Neural cell (in vitro differentiated cells): ENCODE data around the gene MLIP. TPM values are rescaled to one million over a fixed set of nuclear protein-coding genes. Genes with fewer than 3 reads are reported as not detected.

Experiments used
- H2AFZ ChIP-seq: fragments of 200-600, 300-800 bp; sonication (generic), shearing (Covaris generic); 2 replicates; pipeline ENCODE4 v1.6.0; 2014; ENCODE audit warnings: low read depth, mild to moderate bottlenecking, antibody characterized with exemption, low read length, moderate library complexity
- H3F3A ChIP-seq: fragments of 200-600 bp; shearing (Covaris generic); 2 replicates; pipeline ENCODE4 v1.6.1; 2016; ENCODE audit warnings: mild to moderate bottlenecking, moderate library complexity, mixed read lengths, antibody characterized with exemption, low read length; ENCODE audit not compliant: insufficient read depth, poor library complexity, severe bottlenecking
- H3K27ac ChIP-seq: fragments of 200-600, 300-800 bp; sonication (generic), shearing (Covaris generic); 2 replicates; pipeline ENCODE4 v1.5.1; 2014; ENCODE audit warnings: mild to moderate bottlenecking, low read length, moderate library complexity
- H3K27me3 ChIP-seq: fragments of 300-800, 200-600 bp; sonication (generic), shearing (Covaris generic); 2 replicates; pipeline ENCODE4 v1.6.0; 2014; ENCODE audit warnings: mild to moderate bottlenecking, low read depth, low read length, moderate library complexity; ENCODE audit not compliant: insufficient read depth
- H3K36me3 ChIP-seq: fragments of 300-800, 200-600 bp; sonication (generic), shearing (Covaris generic); 2 replicates; pipeline ENCODE4 v1.5.1; 2014; ENCODE audit warnings: mild to moderate bottlenecking, antibody characterized with exemption, low read length, moderate library complexity; ENCODE audit not compliant: insufficient read depth
- H3K4me2 ChIP-seq: fragments of 300-800, 200-600 bp; sonication (generic), shearing (Covaris generic); 2 replicates; pipeline ENCODE4 v1.6.0; 2014; ENCODE audit warnings: mild to moderate bottlenecking, low read length
- H3K4me3 ChIP-seq: fragments of 300-800, 200-600 bp; sonication (generic), shearing (Covaris generic); 2 replicates; pipeline ENCODE4 v1.5.1; 2014; ENCODE audit warnings: mild to moderate bottlenecking, low read length, moderate library complexity
- H3K79me2 ChIP-seq: fragments of 200-600 bp; shearing (Covaris generic); replicated peaks from 2 replicates; pipeline ENCODE4 v1.6.0; 2014; ENCODE audit warnings: mild to moderate bottlenecking, low read length, moderate library complexity; ENCODE audit not compliant: insufficient read depth
- H3K9ac ChIP-seq: fragments of 300-800, 200-600 bp; sonication (generic), shearing (Covaris generic); 2 replicates; pipeline ENCODE4 v1.6.1; 2016; ENCODE audit warnings: mild to moderate bottlenecking, low read length, mixed read lengths
- H3K9me2 ChIP-seq: fragments of 200-600 bp; shearing (Covaris generic); 2 replicates; pipeline ENCODE4 v1.6.1; 2016; ENCODE audit warnings: mild to moderate bottlenecking, low read length, mixed read lengths; ENCODE audit not compliant: insufficient read depth
- H3K9me3 ChIP-seq: fragments of 200-600, 300-800 bp; sonication (generic), shearing (Covaris generic); 2 replicates; pipeline ENCODE4 v1.6.1; 2016; ENCODE audit warnings: mild to moderate bottlenecking, mixed run types, low read length, moderate library complexity, mixed read lengths
- H4K20me1 ChIP-seq: fragments of 200-600 bp; shearing (Covaris generic); 2 replicates; pipeline ENCODE4 v1.6.1; 2016; ENCODE audit warnings: mild to moderate bottlenecking, mixed run types; ENCODE audit not compliant: insufficient read depth
- CTCF ChIP-seq: fragments of 450-650 bp; IDR thresholded peaks from 2 replicates; pipeline ENCODE4 v1.5.1; 2014; ENCODE audit warnings: antibody characterized with exemption, mild to moderate bottlenecking, moderate library complexity; ENCODE audit not compliant: poor library complexity, severe bottlenecking
- EP300 ChIP-seq: fragments of 450-650 bp; conservative IDR thresholded peaks from 2 replicates; pipeline ENCODE4 v1.6.1; 2014; ENCODE audit warnings: antibody characterized with exemption, mild to moderate bottlenecking, moderate library complexity; ENCODE audit not compliant: poor library complexity, severe bottlenecking
- EZH2 ChIP-seq: fragments of 200-600, 300-800 bp; shearing (Covaris generic), sonication (generic); IDR thresholded peaks from 2 replicates; pipeline ENCODE4 v1.6.1; 2014; ENCODE audit warnings: antibody characterized with exemption, low read length, borderline replicate concordance, mild to moderate bottlenecking; ENCODE audit not compliant: insufficient read depth, poor library complexity, severe bottlenecking
- MXI1 ChIP-seq: fragments of 450-650 bp; conservative IDR thresholded peaks from 2 replicates; pipeline ENCODE4 v1.6.1; 2014; ENCODE audit warnings: antibody characterized with exemption, mild to moderate bottlenecking; ENCODE audit not compliant: poor library complexity, severe bottlenecking
- POLR2AphosphoS5 ChIP-seq: IDR thresholded peaks from 2 replicates; pipeline ENCODE4 v1.6.1; 2012
- RAD21 ChIP-seq: fragments of 450-650 bp; conservative IDR thresholded peaks from 2 replicates; pipeline ENCODE4 v1.6.1; 2014; ENCODE audit warnings: antibody characterized with exemption, mild to moderate bottlenecking, moderate library complexity
- REST ChIP-seq: IDR thresholded peaks from 2 replicates; pipeline ENCODE4 v1.6.1; 2012; ENCODE audit warnings: borderline replicate concordance
- SMC3 ChIP-seq: fragments of 450-650 bp; conservative IDR thresholded peaks from 2 replicates; pipeline ENCODE4 v1.6.1; 2014; ENCODE audit warnings: antibody characterized with exemption, mild to moderate bottlenecking, moderate library complexity; ENCODE audit not compliant: poor library complexity
- TAF1 ChIP-seq: IDR thresholded peaks from 2 replicates; pipeline ENCODE4 v1.6.1; 2012; ENCODE audit warnings: low read depth
- polyA plus RNA-seq: library from polyadenylated mRNA; depleted of rRNA; stranded (reverse); fragments of >200 nt; gene quantifications from 2 replicates; pipeline ENCODE4 v1.2.3, GENCODE V29; 2014

Gene MLIP
- polyA plus RNA-seq, 1 donor from 2014 or later = not detected

GRCh38 chr6:54098450-54099044, 12.7 kb upstream of the MLIP start:
- Histone ChIP-seq H3F3A (no peaks in the 10 kb centered on the region), H3K79me2 (no peaks in the 10 kb centered on the region), H3K4me2 (no peak overlapping the region), H3K4me3 (no peak overlapping the region), H3K36me3 (no peaks in the 10 kb centered on the region), H3K27me3 (no peaks in the 10 kb centered on the region), H3K9ac (no peak overlapping the region), H3K9me2 (no peaks in the 10 kb centered on the region), H2AFZ (no peak overlapping the region), H3K27ac (no peak overlapping the region), H3K9me3 (no peaks in the 10 kb centered on the region), H4K20me1 (no peaks in the 10 kb centered on the region)
- no peak for TF ChIP-seq REST
- no peak for TF ChIP-seq SMC3
- TF ChIP-seq POLR2AphosphoS5 = no peak
- no peak for TF ChIP-seq CTCF
- no peak for TF ChIP-seq EP300

- Histone ChIP-seq H2AFZ (no peak overlapping the region), H3K27ac (no peak overlapping the region), H3F3A (no peaks in the 10 kb centered on the region), H4K20me1 (no peaks in the 10 kb centered on the region), H3K9me3 (no peaks in the 10 kb centered on the region), H3K27me3 (no peaks in the 10 kb centered on the region), H3K9me2 (no peaks in the 10 kb centered on the region), H3K9ac (no peak overlapping the region), H3K36me3 (no peaks in the 10 kb centered on the region), H3K79me2 (no peaks in the 10 kb centered on the region), H3K4me2 (no peak overlapping the region), H3K4me3 (no peak overlapping the region)
- TF ChIP-seq CTCF (no peak), RAD21 (no peak), REST (no peak), MXI1 (no peak), TAF1 (no peak), EZH2 (no peak), SMC3 (no peak), EP300 (no peak), POLR2AphosphoS5 (no peak)
Measured at GRCh38 chr6:54099225-54099624, 12.0 kb upstream of the MLIP start.
